Astrocyte (in vitro differentiated cells and primary cell): ENCODE data around the gene TIMP2. TPM values are rescaled to one million over a fixed set of nuclear protein-coding genes. Genes with fewer than 3 reads are reported as not detected.
"Not testable (repeated sequence)": the region's sequence is repeated elsewhere in the genome, so short reads cannot be mapped to it uniquely, and the experiment has no call there.

Experiments
- DNase-seq: peaks from one replicate; pipeline ENCODE4 v3.0.0-alpha.2; 2010; ENCODE audit warnings: low read depth
- FAIRE-seq: peaks from 2 replicates; lab custom pipeline; 2011; peaks lifted over from hg19 to GRCh38; lab: Jason Lieb, UNC
- H2AFZ ChIP-seq: 2 replicates; pipeline ENCODE4 v1.6.0; 2012; ENCODE audit warnings: low read depth, low read length, inconsistent platforms
- H3K27ac ChIP-seq: 2 replicates; pipeline ENCODE4 v1.5.1; 2011; ENCODE audit warnings: low read depth, low read length, inconsistent platforms
- H3K27me3 ChIP-seq: 2 replicates; pipeline ENCODE4 v1.6.0; 2011; ENCODE audit warnings: low read length, inconsistent platforms; ENCODE audit not compliant: insufficient read depth
- H3K36me3 ChIP-seq: 2 replicates; pipeline ENCODE4 v1.5.1; 2011; ENCODE audit warnings: low read length, inconsistent platforms; ENCODE audit not compliant: insufficient read depth
- H3K4me1 ChIP-seq: 2 replicates; pipeline ENCODE4 v1.5.1; 2011; ENCODE audit warnings: low read length, inconsistent platforms; ENCODE audit not compliant: insufficient read depth
- H3K4me2 ChIP-seq: 2 replicates; pipeline ENCODE4 v1.6.0; 2012; ENCODE audit warnings: low read length, inconsistent platforms
- H3K4me3 ChIP-seq: 2 replicates; pipeline ENCODE4 v1.5.1; 2011; ENCODE audit warnings: low read depth, mild to moderate bottlenecking, low read length, inconsistent platforms; ENCODE audit not compliant: insufficient read depth
- H3K79me2 ChIP-seq: 2 replicates; pipeline ENCODE4 v1.6.0; 2012; ENCODE audit warnings: mild to moderate bottlenecking, low read length, inconsistent platforms; ENCODE audit not compliant: insufficient read depth
- H3K9ac ChIP-seq: 2 replicates; pipeline ENCODE4 v1.6.0; 2012; ENCODE audit warnings: mild to moderate bottlenecking, low read length, inconsistent platforms
- H3K9me3 ChIP-seq: 2 replicates; pipeline ENCODE4 v1.5.1; 2012; ENCODE audit warnings: low read depth, mild to moderate bottlenecking, low read length, inconsistent platforms; ENCODE audit not compliant: insufficient read depth
- H4K20me1 ChIP-seq: 2 replicates; pipeline ENCODE4 v1.6.0; 2012; ENCODE audit warnings: low read length, inconsistent platforms; ENCODE audit not compliant: insufficient read depth
- H3K27ac Mint-ChIP-seq: one replicate; pipeline ENCODE4 v1.8.0; 2021; ENCODE audit warnings: mild to moderate bottlenecking, mixed read lengths; ENCODE audit not compliant: unreplicated experiment
- H3K27me3 Mint-ChIP-seq: one replicate; pipeline ENCODE4 v1.8.0; 2021; ENCODE audit warnings: low read depth, mixed read lengths; ENCODE audit not compliant: unreplicated experiment
- H3K36me3 Mint-ChIP-seq: one replicate; pipeline ENCODE4 v1.8.0; 2021; ENCODE audit warnings: low read depth, mixed read lengths; ENCODE audit not compliant: unreplicated experiment
- H3K4me1 Mint-ChIP-seq: one replicate; pipeline ENCODE4 v1.8.0; 2021; ENCODE audit warnings: low read depth, mixed read lengths; ENCODE audit not compliant: unreplicated experiment
- H3K4me3 Mint-ChIP-seq: one replicate; pipeline ENCODE4 v1.8.0; 2021; ENCODE audit warnings: mild to moderate bottlenecking, moderate library complexity, mixed read lengths; ENCODE audit not compliant: unreplicated experiment
- H3K9me3 Mint-ChIP-seq: one replicate; pipeline ENCODE4 v1.8.0; 2021; ENCODE audit warnings: mild to moderate bottlenecking, mixed read lengths; ENCODE audit not compliant: unreplicated experiment
- CTCF ChIP-seq: IDR thresholded peaks from 2 replicates; pipeline ENCODE4 v1.5.1; 2011; ENCODE audit warnings: low read depth, mild to moderate bottlenecking, inconsistent platforms, low read length, moderate library complexity; ENCODE audit not compliant: insufficient read depth
- EZH2 ChIP-seq: IDR thresholded peaks from 2 replicates; pipeline ENCODE4 v1.6.1; 2012; ENCODE audit warnings: mild to moderate bottlenecking, low read length, inconsistent platforms; ENCODE audit not compliant: insufficient read depth
- total RNA-seq: library from RNA; stranded (reverse); gene quantifications from 2 replicates; pipeline ENCODE4 v1.2.1, GENCODE V29; 2021

Gene TIMP2
- total RNA-seq, 1 donor from 2014 or later, result 184 TPM

GRCh38 chr17:78966123-78966813, 41.1 kb upstream of the TIMP2 start:
- TF ChIP-seq CTCF (no peak), EZH2 (no peak)
- Mint-ChIP-seq H3K4me3 (no peak overlapping the region), H3K36me3 (peaks cover 17% of the 10 kb centered on the region), H3K9me3 (no peaks in the 10 kb centered on the region), H3K27me3 (peaks cover 7% of the 10 kb centered on the region), H3K27ac (no peak overlapping the region), H3K4me1 (peaks cover 3% of the 10 kb centered on the region)
- H3K9me3 ChIP-seq, result no peaks in the 10 kb centered on the region
- no peak overlapping the region for H3K4me2 ChIP-seq
- peaks cover 15% of the 10 kb centered on the region for H4K20me1 ChIP-seq
- H3K36me3 ChIP-seq, result no peaks in the 10 kb centered on the region
- no peak overlapping the region for H3K9ac ChIP-seq
- no peaks in the 10 kb centered on the region for H3K27me3 ChIP-seq
- DNase-seq (no peak), FAIRE-seq (no peak)
- no peak overlapping the region for H2AFZ ChIP-seq
- peaks cover 3% of the 10 kb centered on the region for H3K79me2 ChIP-seq
- no peak overlapping the region for H3K27ac ChIP-seq
- H3K4me3 ChIP-seq, result no peak overlapping the region
- H3K4me1 ChIP-seq, result peaks cover 9% of the 10 kb centered on the region

- H3K27me3 ChIP-seq, result no peaks in the 10 kb centered on the region
- peaks cover 7% of the 10 kb centered on the region for H3K27me3 Mint-ChIP-seq
- no peaks in the 10 kb centered on the region for H3K9me3 ChIP-seq
- peaks cover 9% of the 10 kb centered on the region for H3K4me1 ChIP-seq
- H3K9ac ChIP-seq, result no peak overlapping the region
- no peak overlapping the region for H3K4me2 ChIP-seq
- peaks cover 3% of the 10 kb centered on the region for H3K79me2 ChIP-seq
- H3K36me3 ChIP-seq, result no peaks in the 10 kb centered on the region
- H3K4me1 Mint-ChIP-seq, result no peaks in the 10 kb centered on the region
- no peaks in the 10 kb centered on the region for H3K9me3 Mint-ChIP-seq
- H2AFZ ChIP-seq, result no peak overlapping the region
- H3K4me3 ChIP-seq, result no peak overlapping the region
- H3K27ac ChIP-seq, result no peak overlapping the region
- FAIRE-seq (no peak), DNase-seq (no peak)
- no peak overlapping the region for H3K27ac Mint-ChIP-seq
- peaks cover 10% of the 10 kb centered on the region for H4K20me1 ChIP-seq
- H3K4me3 Mint-ChIP-seq, result no peak overlapping the region
- H3K36me3 Mint-ChIP-seq, result peaks cover 13% of the 10 kb centered on the region
- TF ChIP-seq CTCF, result no peak
- no peak for TF ChIP-seq EZH2
These were observed 40.3 kb upstream of the TIMP2 start for GRCh38 chr17:78965491-78965924.

DNA sequence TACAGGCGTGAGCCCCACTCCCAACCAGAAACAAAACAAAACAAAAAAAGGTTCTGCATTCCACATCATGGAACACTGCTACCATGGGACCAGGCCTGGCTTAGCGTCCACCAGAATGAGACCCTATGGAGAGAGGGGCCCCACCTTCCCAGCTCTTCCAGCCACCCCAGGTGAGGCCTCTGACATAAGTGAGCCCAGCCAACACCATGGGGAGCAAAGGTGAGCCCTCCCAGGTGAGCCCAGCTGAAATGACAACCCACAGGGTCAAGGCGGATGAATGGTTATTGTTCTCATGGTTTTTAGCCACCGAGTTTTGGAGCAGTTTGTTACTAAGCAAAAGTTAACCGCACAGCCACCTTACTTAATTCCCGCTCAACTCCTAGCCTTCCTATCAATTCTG, 38.2 kb upstream of the TIMP2 start:
- Mint-ChIP-seq H3K4me3 (no peak overlapping the region), H3K4me1 (peaks cover 4% of the 10 kb centered on the region), H3K27ac (no peak overlapping the region), H3K27me3 (peaks cover 7% of the 10 kb centered on the region), H3K9me3 (no peaks in the 10 kb centered on the region), H3K36me3 (peaks cover 9% of the 10 kb centered on the region)
- H3K27me3 ChIP-seq, result no peaks in the 10 kb centered on the region
- peaks cover 14% of the 10 kb centered on the region for H3K4me1 ChIP-seq
- no peaks in the 10 kb centered on the region for H3K9me3 ChIP-seq
- no peaks in the 10 kb centered on the region for H3K79me2 ChIP-seq
- FAIRE-seq (no peak), DNase-seq (no peak)
- no peak overlapping the region for H3K9ac ChIP-seq
- no peak for TF ChIP-seq CTCF
- TF ChIP-seq EZH2, result no peak
- H2AFZ ChIP-seq, result no peak overlapping the region
- H3K36me3 ChIP-seq, result no peaks in the 10 kb centered on the region
- H3K27ac ChIP-seq, result no peak overlapping the region
- H3K4me2 ChIP-seq, result no peak overlapping the region
- no peaks in the 10 kb centered on the region for H4K20me1 ChIP-seq
- no peak overlapping the region for H3K4me3 ChIP-seq

GRCh38 chr17:78962984-78963348, 37.8 kb upstream of the TIMP2 start:
- not testable (repeated sequence) for H2AFZ ChIP-seq, H3K27ac Mint-ChIP-seq, H3K4me3 Mint-ChIP-seq, H3K9me3 ChIP-seq, FAIRE-seq, H3K27ac ChIP-seq, H4K20me1 ChIP-seq, H3K4me2 ChIP-seq, H3K36me3 Mint-ChIP-seq, H3K9me3 Mint-ChIP-seq, H3K36me3 ChIP-seq, H3K79me2 ChIP-seq, H3K27me3 Mint-ChIP-seq, DNase-seq, H3K9ac ChIP-seq, H3K4me3 ChIP-seq, H3K27me3 ChIP-seq, H3K4me1 Mint-ChIP-seq
- peaks cover 14% of the 10 kb centered on the region for H3K4me1 ChIP-seq
